HTERT RPE-1 (cell line): Measurements from ENCODE around the gene SDHAF1.

Experiments used
- in situ Hi-C: fragments of 300-500 bp; cut with MboI; formaldehyde crosslinking; loops from 4 replicates; pipeline ENCODE4 v1.14.3; 2020; ENCODE audit warnings: low sequenced_read_pairs

Gene SDHAF1

GRCh38 chr19:35986664-35987570 is 8.1 kb upstream of the SDHAF1 start:
- in situ Hi-C loops: no loop called here

GRCh38 chr19:35987571-35987896 is 7.5 kb upstream of the SDHAF1 start:
- in situ Hi-C loops: no loop called here

DNA sequence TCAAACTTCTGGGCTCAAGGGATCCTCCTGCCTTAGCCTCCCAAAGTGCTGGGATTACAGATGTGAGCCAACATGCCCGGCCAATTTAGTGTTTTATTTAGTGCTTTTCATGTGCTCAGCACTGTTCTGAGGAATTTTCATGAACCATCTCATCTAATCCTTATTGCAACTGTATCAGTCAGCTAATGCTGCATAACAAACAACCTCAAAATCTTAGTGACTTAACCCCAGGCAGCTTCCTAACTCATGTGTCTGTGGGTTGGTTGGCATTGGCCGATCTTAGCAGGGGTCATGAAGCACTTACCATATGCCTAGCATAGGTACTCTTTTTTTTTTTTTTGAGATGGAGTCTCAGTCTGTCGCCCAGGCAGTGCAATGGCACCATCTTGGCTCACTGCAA is 6.2 kb upstream of the SDHAF1 start:
- in situ Hi-C loops: no loop called here

DNA sequence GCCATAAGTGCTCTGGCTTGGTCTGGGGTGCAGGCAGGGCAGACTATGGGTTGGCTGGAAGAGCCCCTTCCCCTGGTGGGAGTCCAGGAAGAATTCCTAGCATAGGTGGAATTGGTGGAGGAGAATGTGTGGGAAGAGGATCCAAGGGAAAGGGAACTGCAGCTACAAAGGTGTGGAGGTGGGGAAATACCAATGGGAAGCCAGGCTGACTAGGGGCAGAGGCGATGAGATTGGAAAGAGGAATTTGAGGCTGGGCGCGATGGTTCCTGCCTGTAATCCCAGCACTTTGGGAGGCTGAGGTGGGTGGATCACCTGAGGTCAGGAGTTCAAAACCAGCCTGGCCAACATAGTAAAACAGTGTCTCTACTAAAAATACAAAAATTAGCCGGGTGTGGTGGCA is 4.8 kb upstream of the SDHAF1 start:
- in situ Hi-C loops: no loop called here

GRCh38 chr19:35990771-35991730 is 3.9 kb upstream of the SDHAF1 start:
- in situ Hi-C loops: no loop called here

DNA sequence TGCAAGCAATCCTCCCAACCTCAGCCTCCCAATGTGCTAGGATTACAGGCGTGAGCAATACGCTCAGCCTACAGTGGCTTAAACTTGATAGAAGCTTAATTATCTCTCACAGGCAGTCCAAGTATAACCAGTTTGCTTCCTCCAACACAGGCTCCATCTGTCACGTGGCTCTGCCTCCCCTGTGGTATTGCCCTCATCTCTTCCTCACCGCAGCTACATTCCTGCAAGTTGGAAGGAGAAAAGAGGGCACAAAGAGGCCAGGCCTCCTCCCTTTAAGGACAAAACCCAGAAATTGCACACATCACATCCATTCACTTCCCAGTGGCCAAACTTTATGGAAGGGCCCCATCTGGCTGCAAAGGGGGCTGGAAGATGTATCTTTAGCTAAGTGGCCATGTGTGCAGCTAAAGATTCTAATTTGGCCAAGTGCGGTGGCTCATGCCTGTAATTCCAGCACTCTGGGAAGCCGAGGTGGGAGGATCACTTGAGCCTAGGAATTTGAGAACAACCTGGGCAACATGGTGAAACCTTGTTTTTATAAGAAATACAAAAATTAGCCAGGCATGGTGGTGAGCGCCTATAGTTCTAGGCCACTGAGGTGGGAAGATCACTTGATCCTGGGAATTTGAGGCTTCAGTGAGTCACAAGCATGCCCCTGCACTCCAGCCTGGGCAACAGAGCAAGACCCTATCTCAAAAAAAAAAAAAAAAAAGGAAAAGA is 3.1 kb upstream of the SDHAF1 start:
- in situ Hi-C loops: no loop called here

- in situ Hi-C loops: no loop called here
Measured at GRCh38 chr19:35992907-35993765, 1.9 kb upstream of the SDHAF1 start.

DNA sequence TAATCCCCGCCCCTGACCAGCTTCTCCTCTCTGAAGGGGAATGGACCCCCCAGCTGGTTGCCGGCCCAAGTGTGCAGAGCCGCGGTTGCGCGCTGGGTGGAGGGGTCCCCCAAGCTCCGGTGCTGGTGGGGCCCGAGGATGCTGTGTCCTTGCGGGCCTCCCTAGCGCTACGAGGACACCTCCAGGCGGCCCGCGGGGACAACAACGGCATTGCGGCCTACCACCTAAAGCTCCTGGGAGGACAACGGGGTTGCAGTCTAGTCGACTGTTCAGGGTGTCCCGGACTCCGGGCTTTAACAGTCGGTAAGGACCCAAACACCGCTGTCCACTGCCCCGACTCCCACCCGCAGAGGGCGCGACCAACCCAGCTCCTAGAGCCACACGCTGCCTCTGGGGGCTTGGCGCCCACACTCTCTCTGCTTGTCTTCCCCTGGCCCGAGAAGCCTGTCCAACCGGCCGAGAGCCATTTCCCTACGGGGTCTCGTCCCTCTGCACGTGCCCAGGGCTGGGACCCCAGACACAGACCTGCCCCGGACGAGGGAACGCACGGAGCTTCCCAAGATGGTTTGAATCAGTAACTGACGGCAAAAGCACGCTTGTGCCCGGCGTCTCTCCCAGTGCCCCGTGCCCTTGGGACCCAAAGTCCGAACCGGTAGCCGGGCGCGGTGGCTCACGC is 927 bp upstream of the SDHAF1 start:
- in situ Hi-C loops: no loop called here

DNA sequence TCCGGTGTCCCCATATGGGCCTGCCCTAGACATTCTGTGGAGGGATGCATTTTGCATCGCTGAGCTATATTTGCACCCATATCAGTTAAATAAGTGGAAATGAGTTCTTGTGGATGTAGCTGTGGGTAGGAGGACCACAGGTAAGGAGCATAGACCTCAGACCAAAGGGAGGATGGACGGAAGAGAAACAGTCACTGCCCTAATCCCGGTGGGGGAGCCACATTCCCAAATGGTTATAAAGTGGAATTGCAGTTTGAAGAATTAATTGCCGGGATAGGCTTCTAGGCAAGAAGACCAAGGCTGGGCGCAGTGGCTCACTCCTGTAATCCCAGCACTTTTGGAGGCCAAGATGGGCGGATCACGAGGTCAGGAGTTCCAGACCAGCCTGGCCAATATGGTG is 1.8 kb downstream of the SDHAF1 start:
- in situ Hi-C loops: no loop called here

- in situ Hi-C loops: no loop called here
Measured at GRCh38 chr19:36001605-36002004, 6.6 kb downstream of the SDHAF1 start.

GRCh38 chr19:36003284-36003683 is 8.3 kb downstream of the SDHAF1 start:
- in situ Hi-C loops: no loop called here

DNA sequence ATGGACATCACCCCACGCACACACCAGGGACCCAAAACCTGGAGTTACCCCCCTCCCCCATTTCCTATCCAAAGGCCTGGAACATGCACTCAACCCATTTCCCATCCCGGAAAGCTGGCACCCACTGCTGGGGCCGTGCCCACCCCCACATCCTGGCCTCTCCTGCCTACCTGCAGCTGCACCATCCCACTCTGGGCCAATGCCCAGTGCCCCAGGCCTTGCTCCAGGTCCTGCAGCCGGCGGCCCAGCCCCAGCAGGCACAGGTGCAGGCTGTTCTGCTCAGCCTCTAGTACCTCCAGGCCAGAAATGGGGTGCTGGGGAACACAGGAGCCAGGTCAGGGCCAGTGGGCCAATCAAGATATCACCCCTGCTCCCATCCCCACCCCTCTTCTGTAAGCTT is 12.0 kb downstream of the SDHAF1 start:
- in situ Hi-C loops: no loop called here

- in situ Hi-C loops: no loop called here
Measured at GRCh38 chr19:36008336-36008978, 13.5 kb downstream of the SDHAF1 start, which contains the start of gene SYNE4. SYNE4 (minus strand) TSS chr19:36008813; CDS start chr19:36008681, 132 bp downstream.

- in situ Hi-C loops: no loop called here
Measured at GRCh38 chr19:36009220-36009619, 14.2 kb downstream of the SDHAF1 start.

DNA sequence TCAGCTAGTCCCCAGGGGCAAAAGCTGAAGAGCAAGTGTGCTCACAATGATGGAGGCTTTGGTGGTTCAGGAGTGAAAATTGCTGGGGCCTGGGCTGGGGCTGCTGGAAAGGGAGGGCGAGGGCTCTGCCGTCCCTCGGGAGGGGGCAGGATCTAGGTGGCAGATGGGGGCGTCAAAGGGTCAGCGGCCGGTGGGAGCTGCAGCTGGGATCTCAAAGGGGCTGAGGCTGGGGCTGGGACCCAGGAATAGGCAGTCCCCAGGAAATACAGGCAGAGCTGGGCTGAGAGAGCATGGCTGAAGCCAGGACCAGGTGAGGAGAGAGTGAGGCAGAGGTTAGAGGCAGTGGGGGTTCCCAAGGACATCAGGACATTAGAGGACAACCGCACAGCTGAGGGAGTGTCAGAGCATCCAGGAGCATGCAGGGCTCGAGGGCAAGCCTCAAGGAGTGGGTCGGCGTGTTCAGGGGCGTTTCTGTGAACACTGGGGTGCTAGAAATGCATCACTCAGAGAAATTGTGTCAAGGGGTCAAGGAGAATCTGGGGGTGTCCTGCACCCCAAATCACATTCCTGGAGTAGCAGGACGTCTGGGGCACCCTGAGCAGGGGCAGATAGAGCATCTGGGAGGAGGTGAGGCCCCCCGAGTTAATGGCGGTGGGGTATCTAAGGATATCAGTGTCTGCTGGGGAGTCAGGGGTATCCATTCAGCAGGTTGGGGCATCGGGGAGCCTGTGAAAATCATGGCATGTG is 14.8 kb downstream of the SDHAF1 start:
- in situ Hi-C loops: no loop called here

DNA sequence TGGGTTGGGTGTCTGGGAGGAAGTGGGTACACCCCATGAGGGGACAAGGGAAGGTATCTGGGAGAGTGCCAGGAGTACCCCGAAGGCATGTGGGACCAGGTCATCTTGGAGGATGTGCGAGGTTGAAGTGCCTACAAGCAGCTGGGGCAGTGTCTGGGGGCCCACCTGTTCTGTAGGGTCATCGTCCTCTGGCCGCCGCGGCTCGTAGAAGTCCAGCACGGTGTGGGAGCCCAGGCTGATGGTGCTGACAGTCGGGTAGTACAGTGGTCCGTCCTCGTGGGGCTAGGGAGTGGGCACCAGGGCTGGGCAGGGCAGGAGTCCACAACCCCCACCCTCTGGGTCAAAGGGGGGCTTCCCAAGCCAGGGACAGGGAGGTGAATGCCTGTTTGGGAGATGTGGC is 15.4 kb downstream of the SDHAF1 start:
- in situ Hi-C loops: no loop called here

GRCh38 chr19:36013280-36014011 is 18.5 kb downstream of the SDHAF1 start:
- in situ Hi-C loops: no loop called here
